GF-D8 (cell line): ENCODE data around the gene CTXN1.
A peak's percentile ranks its signal among the peaks of the same experiment; 100 is the strongest.
"Not testable (repeated sequence)": the region's sequence is repeated elsewhere in the genome, so short reads cannot be mapped to it uniquely, and the experiment has no call there.

Source experiments
- DNase-seq: peaks from one replicate; lab custom pipeline; 2025; lab: John Stamatoyannopoulos, UW

The CTXN1 gene

GRCh38 chr19:7925171-7925851 is 624 bp downstream of the CTXN1 start:
- peak; percentile 32 for DNase-seq

- no peak for DNase-seq
Observed at GRCh38 chr19:7924651-7925170, 1.2 kb downstream of the CTXN1 start.

- no peak for DNase-seq
Observed at GRCh38 chr19:7924241-7924640, 1.7 kb downstream of the CTXN1 start.

GRCh38 chr19:7923295-7924191 is 2.4 kb downstream of the CTXN1 start:
- no peak for DNase-seq

GRCh38 chr19:7922836-7923195 is 3.1 kb downstream of the CTXN1 start:
- no peak for DNase-seq

- DNase-seq, result no peak
Observed at GRCh38 chr19:7921967-7922835, 3.7 kb downstream of the CTXN1 start.

GRCh38 chr19:7921302-7921966 is 4.5 kb downstream of the CTXN1 start:
- no peak for DNase-seq

- DNase-seq, result peak; percentile 80
Observed at GRCh38 chr19:7920519-7921301, 5.2 kb downstream of the CTXN1 start.

GRCh38 chr19:7919610-7920518 is 6.1 kb downstream of the CTXN1 start, which contains the start of gene SNAPC2:
Gene SNAPC2 (plus strand): TSS chr19:7920338. CDS start chr19:7920367, 29 bp downstream.
- DNase-seq, result peak; percentile 78

- DNase-seq, result no peak
Observed at GRCh38 chr19:7918615-7919421, 7.1 kb downstream of the CTXN1 start.

GRCh38 chr19:7918062-7918614 is 7.8 kb downstream of the CTXN1 start:
- DNase-seq, result not testable (repeated sequence)

- peak; percentile 6 for DNase-seq
Observed at GRCh38 chr19:7917267-7918061, 8.5 kb downstream of the CTXN1 start.

- DNase-seq, result no peak
Observed at GRCh38 chr19:7916955-7917266, 9.0 kb downstream of the CTXN1 start.

- DNase-seq, result peak; percentile 11
Observed at GRCh38 chr19:7916103-7916954, 9.6 kb downstream of the CTXN1 start.

GRCh38 chr19:7915250-7916102 is 10.5 kb downstream of the CTXN1 start:
- DNase-seq, result no peak

GRCh38 chr19:7914598-7915045 is 11.3 kb downstream of the CTXN1 start, which contains the start of gene TGFBR3L:
Gene TGFBR3L (plus strand): TSS chr19:7914830.
- no peak for DNase-seq
